ENCODE data around the gene CROCC2.

CROCC2 gene

DNA sequence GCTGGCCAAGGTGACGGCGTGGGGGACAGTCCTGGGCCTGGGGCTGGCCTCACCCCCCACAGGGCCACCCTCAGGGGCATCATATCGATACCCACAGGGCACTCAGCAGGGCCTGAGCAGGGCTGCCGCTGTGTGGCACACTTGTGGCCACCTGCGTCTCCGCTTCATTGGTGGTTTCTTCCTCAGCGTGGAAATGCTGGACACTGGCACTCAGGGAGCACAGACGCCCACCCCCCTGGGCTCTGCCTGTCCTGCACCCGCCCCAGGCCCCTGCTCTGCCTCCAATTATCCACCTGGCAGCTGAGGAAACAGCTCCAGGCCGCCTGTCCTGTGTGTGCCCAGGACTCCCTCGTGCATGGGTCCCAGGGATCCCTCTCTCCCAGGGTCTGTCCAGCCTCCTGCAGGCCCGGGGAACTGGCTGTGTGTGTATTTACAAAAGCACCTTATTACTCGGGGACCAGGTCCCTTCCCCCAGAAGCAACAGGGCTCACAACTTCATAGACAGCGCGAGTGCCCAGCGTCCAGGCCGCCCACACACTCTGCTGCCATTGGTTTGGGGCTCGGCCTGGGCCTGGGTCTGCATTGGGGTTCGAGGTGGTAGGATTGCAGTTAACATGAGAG is 13.1 kb downstream of the CROCC2 start:
- ATAC-seq (no peak), DNase-seq (no peak)
- Mint-ChIP-seq H3K27ac (no peak overlapping the region), H3K9me3 (no peaks in the 10 kb centered on the region), H3K4me1 (peaks cover 5% of the 10 kb centered on the region), H3K4me3 (no peak overlapping the region), H3K27me3 (peaks cover 31% of the 10 kb centered on the region)

DNA sequence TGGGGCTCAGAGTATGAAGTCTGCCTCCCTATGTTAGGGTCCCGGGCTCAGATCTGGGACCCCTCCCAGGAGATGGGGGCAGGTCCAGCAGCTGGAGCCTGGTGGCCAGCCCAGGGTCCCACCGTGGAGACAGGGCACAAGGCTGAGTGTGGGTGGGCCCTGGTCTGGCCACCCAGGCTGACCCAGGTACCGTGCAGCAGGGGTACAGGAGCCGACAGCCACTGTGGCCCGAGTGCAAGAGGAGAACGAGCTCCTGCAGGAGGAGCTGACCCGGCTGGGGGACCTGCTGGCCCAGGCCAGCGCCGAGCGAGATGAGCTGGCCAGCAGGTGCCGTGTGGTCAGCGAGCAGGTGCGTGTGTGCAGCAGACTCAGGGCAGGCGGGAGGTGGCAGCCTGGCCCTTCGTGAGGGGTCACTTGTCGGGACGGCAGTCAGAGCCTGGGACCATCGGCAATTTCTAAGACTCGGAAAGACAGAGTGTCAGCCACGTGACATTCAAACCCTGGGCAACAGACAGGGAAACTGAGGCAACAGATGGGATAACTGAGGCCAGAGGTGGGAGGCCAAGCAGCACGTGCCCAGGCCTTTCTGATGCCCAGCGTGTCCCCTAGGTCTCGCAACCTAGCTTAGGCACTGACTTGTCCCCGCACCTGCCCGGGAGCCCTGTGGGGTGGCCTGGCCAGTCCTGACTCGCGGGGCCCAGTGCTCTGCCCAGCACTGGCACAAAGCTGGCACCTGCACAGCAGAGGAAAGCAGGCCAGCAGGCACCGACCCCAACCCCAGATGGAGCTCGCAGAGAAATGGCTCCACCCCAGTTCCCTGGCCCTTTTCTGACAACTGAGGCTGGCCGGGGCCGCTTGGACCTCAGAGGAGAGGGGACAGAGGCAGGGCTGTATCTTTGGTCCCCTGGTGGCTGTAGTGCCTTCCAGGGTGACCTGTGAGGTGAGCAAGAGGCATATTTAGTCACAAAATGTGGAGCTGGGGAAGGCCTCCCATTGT is 13.9 kb downstream of the CROCC2 start:
- Mint-ChIP-seq H3K27me3 (peaks cover 24% of the 10 kb centered on the region), H3K4me3 (no peak overlapping the region), H3K4me1 (peaks cover 5% of the 10 kb centered on the region), H3K27ac (no peak overlapping the region), H3K9me3 (no peaks in the 10 kb centered on the region)
- ATAC-seq (no peak), DNase-seq (peak in 1 of 2 donors; percentile 8)

DNA sequence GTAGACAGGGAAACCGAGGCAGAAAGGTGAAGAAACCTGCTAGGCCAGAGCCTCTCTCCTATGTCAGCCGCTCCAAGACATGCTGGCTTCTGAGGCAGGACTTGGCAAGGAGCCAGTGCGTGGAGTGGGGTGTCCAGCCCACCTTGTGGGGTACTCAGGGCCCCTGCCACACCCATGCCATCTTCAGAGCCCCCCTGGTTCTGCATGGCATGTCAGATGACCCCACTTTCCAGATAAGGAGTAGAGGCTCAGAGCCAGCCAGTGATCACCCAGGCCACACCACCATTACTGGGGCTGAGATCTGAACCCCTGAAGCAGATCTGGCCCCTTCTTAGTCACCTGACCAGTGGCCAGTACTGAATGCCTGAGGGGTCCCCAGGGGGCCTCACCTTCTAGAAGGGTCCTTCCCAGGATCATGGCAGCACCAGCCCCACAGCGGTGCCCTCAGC is 14.7 kb downstream of the CROCC2 start:
- Mint-ChIP-seq H3K4me3 (no peak overlapping the region), H3K9me3 (no peaks in the 10 kb centered on the region), H3K27me3 (peaks cover 16% of the 10 kb centered on the region), H3K4me1 (no peaks in the 10 kb centered on the region), H3K27ac (no peak overlapping the region)
- ATAC-seq (no peak), DNase-seq (peak in 1 of 2 donors; percentile 4)

DNA sequence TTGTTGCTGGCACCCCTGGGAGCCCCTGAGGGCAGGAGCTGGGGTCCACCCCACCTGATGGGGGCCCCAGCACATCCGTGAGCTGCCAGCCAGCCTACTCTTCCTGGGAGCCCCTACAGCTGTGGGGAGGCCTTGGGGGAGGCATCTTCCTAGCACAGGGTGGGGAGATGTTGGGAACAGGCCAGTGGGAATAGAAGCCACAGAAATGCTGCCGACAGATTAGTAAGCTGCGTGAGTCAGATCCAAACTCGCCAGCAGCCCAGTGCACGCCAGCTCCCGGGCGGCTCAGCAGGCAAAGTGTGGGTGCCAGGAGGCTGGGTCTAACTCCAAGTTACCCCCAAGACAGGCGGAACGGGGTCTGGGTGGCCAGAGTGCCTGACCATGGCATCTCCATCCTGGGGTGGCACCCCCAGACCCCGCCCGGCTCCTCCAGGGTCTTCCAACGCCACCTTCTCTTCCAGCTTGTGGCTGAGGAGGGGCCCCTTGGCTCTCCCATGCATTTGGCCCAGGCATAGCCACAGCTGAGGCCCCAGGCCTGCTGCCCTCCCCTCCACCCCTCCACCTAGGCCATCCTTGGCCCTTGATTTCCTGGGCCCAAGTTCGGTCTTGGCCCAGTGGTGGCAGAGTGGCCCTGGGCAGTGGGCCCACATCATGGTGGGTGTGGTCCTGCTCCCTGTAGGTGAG is 15.3 kb downstream of the CROCC2 start:
- no peak overlapping the region for H3K27ac Mint-ChIP-seq
- no peaks in the 10 kb centered on the region for H3K4me1 Mint-ChIP-seq
- H3K9me3 Mint-ChIP-seq, result no peaks in the 10 kb centered on the region
- H3K4me3 Mint-ChIP-seq, result no peak overlapping the region
- peaks cover 10% of the 10 kb centered on the region for H3K27me3 Mint-ChIP-seq
- no peak for ATAC-seq
- DNase-seq, result peak in 1 of 2 donors; percentile 5

DNA sequence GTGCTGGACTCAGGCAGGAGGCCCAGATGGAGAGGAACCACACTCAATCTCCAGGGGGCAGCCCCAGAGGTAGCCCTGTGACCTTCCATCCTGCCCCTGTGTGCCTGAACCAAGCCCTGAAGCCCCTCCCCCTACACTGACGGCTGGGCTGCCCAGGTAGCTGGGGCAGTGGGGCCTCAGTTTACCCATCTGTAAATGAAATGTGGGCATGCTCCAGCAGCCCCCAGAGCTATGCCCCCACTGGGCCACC is 15.8 kb downstream of the CROCC2 start:
- Mint-ChIP-seq H3K27ac (no peak overlapping the region), H3K4me3 (no peak overlapping the region), H3K4me1 (no peaks in the 10 kb centered on the region), H3K27me3 (peaks cover 5% of the 10 kb centered on the region), H3K9me3 (no peaks in the 10 kb centered on the region)
- DNase-seq, result no peak
- ATAC-seq, result no peak

DNA sequence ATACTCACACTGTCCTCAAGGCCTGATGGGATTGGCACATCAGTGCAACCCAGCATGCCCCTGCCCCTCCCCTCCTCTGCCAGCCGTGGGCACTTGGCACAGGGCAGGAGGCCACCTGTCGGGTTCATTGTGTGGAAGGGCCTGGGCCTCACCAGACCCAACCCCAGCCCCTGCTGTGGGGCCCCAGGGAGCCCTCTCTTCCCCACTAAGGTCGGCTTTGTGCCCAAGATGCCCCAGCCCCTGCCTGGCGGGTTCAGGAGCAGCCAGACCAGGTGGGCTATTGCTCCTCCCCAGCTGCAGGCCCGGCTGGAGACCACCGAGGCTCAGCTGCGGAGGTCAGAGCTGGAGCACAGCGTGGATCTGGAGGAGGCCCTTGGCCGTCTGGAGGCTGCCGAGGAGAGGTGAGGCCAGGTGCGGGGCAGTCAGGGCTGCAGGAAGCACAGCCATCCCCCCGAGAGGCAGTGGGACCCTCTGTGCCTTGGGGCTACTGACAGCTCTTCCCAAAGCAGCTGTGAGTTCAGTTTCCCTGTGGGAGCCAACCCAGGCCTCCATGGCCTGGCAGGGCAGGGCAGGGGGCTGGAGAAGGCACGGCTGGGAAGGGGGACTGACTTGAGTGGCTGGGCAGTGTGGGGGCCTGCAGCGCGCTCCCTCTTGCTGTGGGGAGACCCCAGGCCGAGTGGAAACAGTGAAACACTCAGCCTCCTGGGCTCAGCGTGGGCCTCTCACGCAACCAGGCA is 16.3 kb downstream of the CROCC2 start:
- no peak overlapping the region for H3K4me3 Mint-ChIP-seq
- no peak for ATAC-seq
- peaks cover under 1% of the 10 kb centered on the region for H3K27me3 Mint-ChIP-seq
- peak in 1 of 2 donors; percentile 8 for DNase-seq
- H3K4me1 Mint-ChIP-seq, result no peaks in the 10 kb centered on the region
- H3K27ac Mint-ChIP-seq, result no peak overlapping the region
- H3K9me3 Mint-ChIP-seq, result no peaks in the 10 kb centered on the region

DNA sequence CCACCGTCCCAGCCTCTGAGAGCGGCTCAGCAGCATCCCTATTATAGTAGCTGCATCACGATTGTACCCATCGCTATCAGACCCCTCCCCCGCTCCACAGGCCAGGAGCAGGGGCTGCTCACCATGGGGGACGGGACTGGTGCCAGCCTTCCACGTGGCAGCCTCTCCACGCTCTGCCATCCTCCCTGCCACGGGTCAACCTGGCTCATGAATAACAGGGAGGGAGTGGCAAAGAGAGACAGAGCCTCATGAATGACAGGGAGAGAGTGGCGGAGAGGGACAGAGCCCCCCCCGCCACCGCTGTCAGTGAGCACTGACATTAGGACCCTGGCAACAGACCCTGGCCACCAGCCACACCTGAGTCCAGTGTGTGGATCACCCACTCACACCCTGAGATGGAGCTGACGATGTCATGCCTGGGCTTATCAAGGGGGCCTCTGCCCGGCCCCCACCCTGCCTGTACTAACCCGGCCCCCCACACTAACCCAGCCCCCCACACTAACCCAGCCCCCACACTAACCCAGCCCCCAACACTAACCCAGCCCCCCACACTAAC is 16.9 kb downstream of the CROCC2 start:
- no peak for ATAC-seq
- no peak overlapping the region for H3K27ac Mint-ChIP-seq
- no peaks in the 10 kb centered on the region for H3K9me3 Mint-ChIP-seq
- no peak overlapping the region for H3K4me3 Mint-ChIP-seq
- no peaks in the 10 kb centered on the region for H3K27me3 Mint-ChIP-seq
- no peaks in the 10 kb centered on the region for H3K4me1 Mint-ChIP-seq
- peak in 1 of 2 donors; percentile 5 for DNase-seq

DNA sequence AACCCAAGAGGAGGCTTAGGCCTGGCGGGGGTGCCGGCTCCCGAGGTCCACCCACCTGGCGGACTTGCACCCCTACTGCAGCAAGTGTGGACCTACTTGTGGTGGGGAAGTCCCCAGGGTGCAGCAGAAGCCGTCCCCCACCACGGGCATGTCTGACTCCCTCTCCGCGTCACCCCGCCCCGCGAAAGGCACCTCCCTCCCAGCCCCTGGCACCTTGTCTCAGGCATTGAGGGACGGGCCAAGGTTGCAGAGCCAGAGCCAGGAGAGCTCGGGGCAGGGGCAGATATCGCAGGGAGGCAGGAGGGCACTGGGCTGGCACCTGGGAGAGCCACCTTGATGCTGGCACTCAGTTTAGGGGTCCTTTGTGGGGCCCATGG is 19.0 kb downstream of the CROCC2 start:
- H3K4me3 Mint-ChIP-seq, result no peak overlapping the region
- DNase-seq (peak in 1 of 2 donors; percentile 11), ATAC-seq (peak; percentile 14)
- no peaks in the 10 kb centered on the region for H3K4me1 Mint-ChIP-seq
- no peaks in the 10 kb centered on the region for H3K27me3 Mint-ChIP-seq
- no peak overlapping the region for H3K27ac Mint-ChIP-seq
- H3K9me3 Mint-ChIP-seq, result no peaks in the 10 kb centered on the region

DNA sequence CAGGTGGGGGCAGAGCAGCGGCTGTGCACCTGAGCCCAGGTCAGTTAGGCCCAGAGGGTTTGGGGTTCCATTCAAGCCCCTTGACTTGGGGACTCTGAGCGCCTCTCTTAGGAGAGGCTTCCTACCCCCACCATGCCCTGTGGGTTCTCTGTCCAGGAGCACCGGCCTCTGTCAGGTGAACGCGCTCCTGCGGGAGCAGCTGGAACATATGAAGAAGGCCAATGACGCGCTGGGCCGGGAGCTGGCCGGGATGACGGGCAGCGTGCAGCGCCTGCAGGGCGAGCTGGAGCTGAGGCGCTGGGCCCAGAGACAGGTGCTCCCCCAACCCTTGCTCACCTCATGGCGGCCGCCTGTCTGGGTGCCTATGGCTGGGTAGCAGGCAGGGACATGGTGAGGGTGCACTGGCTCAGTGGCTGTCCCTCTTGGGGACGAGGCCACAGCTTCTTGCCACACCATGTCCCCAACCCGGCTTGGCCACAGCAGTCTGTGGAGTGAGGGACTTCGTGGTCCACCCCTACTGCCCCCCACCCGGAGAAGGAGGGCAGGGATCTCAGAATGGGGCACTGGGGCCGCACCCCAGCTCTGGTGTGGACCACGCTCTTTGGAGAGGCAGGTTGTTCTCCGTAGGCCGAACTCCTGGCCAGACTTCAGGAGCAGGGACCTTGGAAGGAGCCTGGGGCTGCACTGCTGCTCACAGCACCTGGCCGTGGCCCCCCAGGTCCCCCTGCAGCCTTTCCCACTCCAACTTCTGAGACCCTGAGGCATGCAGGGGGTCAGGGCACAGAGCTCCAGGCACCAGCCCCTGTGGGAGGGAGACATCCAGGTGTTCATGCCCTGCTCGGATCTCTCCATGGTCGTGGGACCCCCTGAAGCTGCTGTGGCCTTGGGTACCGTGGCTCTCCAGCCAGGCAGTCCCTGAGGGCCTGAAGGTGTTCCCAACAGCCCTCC is 19.7 kb downstream of the CROCC2 start:
- no peaks in the 10 kb centered on the region for H3K9me3 Mint-ChIP-seq
- ATAC-seq (peak; percentile 16), DNase-seq (peak in 1 of 2 donors; percentile 9)
- H3K27ac Mint-ChIP-seq, result no peak overlapping the region
- H3K4me1 Mint-ChIP-seq, result no peaks in the 10 kb centered on the region
- H3K27me3 Mint-ChIP-seq, result no peaks in the 10 kb centered on the region
- H3K4me3 Mint-ChIP-seq, result no peak overlapping the region

DNA sequence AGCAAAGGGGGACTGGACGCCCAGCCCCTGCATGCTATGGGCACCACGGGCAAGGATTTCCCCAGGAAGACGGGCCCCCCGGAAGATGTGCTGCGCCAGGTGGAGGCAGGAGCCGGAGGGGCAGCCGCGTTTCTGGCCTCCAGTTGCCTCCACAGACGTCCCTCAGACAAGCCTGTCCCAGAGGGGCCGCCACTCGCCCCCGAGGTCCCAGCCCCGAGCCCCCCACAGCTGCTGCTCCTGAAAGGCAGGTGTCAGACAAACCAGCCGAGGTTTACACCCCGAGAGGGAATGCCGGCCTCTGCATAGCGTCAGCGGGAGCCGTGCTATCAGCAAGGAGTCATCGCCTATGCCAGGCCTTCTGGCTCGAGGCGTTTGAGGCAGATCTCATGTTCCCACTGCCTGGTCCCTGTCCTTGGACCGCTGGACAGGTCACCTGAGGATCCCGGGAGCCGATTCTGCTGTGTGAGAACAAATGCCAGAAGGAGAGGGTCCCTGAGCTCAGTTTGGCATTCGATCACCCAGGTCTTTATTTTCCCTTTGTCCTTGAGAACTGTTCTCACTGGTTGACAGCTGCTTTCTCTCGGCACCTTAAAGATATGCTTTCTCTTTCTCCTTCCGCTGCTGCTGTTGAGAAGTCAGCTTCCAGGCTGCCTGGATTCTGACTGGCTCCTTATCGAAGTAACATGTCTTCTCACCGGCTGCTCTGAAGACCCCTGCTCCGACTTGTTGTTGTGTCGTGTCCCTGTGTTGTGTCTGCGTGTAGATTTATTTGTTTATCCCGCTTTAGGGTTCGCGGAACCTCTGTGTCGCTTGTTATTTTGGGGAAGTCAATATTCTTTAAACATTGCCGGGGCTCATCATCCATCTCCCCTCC is 20.6 kb downstream of the CROCC2 start:
- no peak for ATAC-seq
- Mint-ChIP-seq H3K27me3 (no peaks in the 10 kb centered on the region), H3K4me3 (no peak overlapping the region), H3K27ac (no peak overlapping the region), H3K9me3 (no peaks in the 10 kb centered on the region), H3K4me1 (no peaks in the 10 kb centered on the region)
- peak in 1 of 2 donors; percentile 7 for DNase-seq

DNA sequence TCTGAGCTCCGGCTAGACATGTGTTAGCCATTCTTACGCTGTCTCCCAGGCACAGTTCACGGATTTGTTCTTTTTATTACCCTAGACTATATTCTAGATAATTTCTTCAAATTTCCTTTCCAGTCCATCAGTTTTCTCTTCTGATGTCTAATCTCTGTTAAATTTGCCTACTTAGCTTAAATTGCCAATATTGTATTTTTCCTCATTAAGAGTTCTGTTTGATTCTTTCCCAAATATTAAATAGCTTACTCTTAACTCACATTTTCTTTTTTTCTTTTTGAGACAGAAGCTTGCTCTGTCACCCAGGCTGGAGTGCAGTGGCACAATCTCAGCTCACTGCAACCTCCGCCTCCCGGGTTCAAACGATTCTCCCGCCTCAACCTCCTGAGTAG is 21.2 kb downstream of the CROCC2 start:
- Mint-ChIP-seq H3K27me3 (no peaks in the 10 kb centered on the region), H3K4me3 (no peak overlapping the region), H3K4me1 (no peaks in the 10 kb centered on the region), H3K9me3 (no peaks in the 10 kb centered on the region), H3K27ac (no peak overlapping the region)
- ATAC-seq, result no peak
- DNase-seq, result no peak

DNA sequence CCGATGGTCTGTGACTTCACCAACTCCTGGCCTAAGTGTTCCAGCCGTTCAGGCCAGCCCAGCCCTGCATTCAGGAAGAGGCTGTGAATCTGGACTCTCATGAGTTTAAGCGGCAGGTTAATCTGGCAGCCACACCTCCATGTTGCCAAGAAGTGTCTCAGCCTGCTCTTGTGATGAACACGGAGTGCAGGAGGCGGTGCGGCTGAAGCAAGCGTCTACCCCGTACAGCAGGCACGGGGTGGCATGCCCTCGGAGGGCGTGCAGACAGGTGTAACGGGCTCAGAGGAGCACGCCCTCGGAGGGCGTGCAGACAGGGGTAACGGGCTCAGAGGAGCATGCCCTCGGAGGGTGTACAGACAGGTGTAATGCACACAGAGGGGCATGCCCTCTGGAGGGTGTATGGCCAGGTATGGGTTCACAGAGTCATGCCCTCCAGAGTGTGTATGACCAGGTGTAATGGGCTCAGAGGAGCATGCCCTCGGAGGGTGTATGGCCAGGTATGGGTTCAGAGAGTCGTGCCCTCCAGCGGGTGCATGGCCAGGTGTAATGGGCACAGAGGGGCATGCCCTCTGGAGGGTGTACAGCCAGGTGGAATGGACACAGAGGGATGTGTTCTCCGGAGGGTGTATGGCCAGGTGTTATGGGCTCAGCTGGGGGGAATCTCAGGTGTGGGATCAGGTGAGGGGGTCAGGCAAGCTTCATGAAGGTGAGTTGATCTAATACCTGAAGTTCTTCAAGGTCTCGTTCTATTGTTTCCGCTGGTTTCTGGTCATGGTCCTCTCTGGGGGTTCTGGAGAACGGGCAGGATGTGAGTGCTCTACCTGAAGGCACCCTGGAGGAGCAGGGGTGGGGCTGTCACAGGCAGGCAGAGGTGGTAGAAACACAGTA is 22.6 kb downstream of the CROCC2 start:
- Mint-ChIP-seq H3K9me3 (no peaks in the 10 kb centered on the region), H3K4me1 (no peaks in the 10 kb centered on the region), H3K27me3 (no peaks in the 10 kb centered on the region), H3K4me3 (no peak overlapping the region), H3K27ac (no peak overlapping the region)
- ATAC-seq (no peak), DNase-seq (peak in 1 of 2 donors; percentile 4)
